ENCODE data around the gene IP6K1.

- TF ChIP-seq, protein P1, sequence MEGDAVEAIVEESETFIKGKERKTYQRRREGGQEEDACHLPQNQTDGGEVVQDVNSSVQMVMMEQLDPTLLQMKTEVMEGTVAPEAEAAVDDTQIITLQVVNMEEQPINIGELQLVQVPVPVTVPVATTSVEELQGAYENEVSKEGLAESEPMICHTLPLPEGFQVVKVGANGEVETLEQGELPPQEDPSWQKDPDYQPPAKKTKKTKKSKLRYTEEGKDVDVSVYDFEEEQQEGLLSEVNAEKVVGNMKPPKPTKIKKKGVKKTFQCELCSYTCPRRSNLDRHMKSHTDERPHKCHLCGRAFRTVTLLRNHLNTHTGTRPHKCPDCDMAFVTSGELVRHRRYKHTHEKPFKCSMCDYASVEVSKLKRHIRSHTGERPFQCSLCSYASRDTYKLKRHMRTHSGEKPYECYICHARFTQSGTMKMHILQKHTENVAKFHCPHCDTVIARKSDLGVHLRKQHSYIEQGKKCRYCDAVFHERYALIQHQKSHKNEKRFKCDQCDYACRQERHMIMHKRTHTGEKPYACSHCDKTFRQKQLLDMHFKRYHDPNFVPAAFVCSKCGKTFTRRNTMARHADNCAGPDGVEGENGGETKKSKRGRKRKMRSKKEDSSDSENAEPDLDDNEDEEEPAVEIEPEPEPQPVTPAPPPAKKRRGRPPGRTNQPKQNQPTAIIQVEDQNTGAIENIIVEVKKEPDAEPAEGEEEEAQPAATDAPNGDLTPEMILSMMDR (conservative IDR thresholded peaks at IDR 0.05) = no peak
- TF ChIP-seq ZFX (IDR thresholded peaks at IDR 0.05) = no peak
These were observed 69.6 kb downstream of the IP6K1 start for GRCh38 chr3:49716691-49717210.
